HPDE6-E6E7 (cell line): ENCODE data around the gene OLA1.

Source experiments
- DNase-seq: peaks from one replicate; pipeline ENCODE4 v3.0.0; 2011; ENCODE audit warnings: missing footprints; ENCODE audit errors: extremely low spot score

Gene OLA1

DNA sequence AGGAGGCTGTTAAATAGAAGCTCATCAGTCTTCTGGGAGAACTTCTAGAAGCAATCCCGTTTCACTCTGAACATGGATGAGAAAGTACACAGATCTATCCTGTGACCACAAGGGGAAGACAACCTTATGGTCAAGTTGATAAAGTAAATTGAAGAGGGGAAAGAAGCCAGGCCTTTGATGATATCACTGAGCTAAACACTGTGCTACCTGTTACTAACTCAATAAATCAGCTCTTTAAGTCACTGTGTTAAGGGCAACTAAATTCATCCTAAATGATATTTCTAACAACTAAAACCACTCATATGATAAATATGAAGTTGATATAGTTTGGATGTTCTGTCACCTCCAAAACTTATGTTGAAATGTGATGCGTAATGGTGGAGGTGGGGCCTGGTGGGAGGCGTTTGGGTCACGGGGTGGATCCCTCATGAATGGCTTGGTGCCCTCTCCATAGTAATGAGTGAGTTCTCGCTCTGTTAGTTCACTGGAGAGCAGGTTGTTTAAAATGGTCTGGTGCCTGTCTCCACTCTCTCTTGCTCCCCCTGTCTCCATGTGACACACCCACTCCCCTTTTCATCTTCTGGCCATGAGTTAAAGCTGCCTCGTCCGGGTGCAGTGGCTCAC, 23.6 kb downstream of the OLA1 start:
- no peak for DNase-seq

DNA sequence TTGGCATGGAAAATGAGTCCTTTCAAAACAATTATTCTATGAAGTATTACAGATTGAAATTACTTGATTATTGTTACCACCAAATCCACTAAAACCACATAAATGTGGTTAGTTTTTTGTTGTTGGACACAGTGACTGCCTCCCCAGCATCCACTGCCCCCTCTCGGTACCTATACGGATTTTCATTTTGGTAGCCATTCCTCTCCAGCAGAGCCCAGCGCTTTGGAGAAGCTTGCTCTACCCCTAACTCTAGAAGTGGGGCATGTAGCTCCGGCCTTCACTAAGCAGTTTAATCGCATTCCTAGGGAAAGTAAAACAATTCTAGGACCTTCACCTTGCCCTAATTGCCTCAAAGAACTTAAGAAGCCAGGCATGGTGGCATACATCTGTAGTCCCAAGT, 24.2 kb downstream of the OLA1 start:
- DNase-seq: no peak

DNA sequence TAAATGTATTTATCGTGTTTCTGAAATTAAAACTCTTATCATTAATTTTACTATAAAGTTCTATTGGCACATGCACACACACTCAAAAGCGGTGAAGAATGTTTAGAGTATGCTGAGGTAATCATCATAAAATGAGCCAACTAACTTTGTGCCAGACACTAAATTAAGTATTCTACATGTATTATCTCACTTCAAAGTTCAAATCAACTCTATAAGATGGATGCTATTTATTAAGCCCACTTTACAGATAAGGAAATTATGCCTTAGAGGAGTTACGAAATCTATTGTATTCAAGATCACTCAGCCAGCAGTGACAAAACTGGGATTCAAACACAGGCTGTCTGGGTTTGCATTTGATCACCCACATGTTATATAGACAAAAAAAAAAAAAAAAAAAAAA, 24.9 kb downstream of the OLA1 start:
- no peak for DNase-seq

DNA sequence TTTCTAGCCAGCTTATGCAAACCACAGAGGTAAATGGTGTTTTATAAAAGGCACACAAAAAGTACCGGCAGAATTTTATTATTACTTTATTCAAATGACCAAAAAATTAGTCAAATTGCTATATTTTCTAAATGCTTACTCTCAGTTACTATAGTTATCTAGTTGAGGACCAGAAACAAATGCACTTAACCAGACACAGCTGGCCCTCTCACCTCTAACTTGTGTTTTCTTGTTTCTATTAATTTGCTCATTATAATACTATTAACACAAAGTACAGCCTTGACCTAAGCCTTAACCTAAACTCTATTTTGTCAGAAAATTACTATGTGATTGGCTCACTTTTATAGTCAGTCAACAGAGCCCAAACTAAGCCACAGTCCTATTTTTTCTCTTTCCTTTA, 26.2 kb downstream of the OLA1 start:
- DNase-seq: no peak

DNA sequence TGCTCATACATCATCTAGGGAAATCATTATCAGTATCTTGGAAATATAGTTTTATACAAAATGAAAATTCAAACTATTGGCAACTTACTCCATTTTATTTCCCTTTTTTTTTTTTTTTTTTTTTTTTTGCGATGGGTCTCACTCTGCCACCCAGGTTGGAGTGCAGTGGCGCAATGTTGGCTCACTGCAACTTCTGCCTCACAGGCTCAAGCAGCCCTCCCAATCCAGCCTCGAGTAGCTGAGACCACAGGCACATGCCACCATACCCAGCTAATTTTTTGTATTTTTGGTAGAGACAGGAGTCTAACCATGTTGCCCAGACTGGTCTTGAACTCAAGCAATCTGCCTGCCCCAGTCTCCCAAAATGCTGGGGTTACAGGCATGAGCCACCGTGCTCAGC, 29.0 kb downstream of the OLA1 start:
- no peak for DNase-seq

DNA sequence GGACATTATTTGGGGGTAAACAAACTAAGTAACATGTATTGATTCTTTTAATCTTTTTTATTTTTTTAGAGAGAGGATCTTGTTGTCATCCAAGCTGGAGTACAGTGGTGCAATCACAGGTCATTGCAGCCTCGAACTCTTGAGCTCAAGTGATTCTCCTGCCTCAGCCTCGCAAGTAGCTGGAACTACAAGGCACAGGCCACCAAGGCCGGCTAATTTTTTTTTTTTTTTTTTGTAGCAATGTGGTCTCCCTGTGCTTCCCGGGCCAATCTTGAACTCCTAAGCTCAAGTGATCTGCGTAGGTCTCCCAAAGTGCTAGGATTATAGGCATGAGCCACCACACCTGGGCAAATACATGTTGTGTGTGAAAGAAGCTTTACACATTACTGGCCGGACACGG, 29.6 kb downstream of the OLA1 start:
- DNase-seq: no peak

DNA sequence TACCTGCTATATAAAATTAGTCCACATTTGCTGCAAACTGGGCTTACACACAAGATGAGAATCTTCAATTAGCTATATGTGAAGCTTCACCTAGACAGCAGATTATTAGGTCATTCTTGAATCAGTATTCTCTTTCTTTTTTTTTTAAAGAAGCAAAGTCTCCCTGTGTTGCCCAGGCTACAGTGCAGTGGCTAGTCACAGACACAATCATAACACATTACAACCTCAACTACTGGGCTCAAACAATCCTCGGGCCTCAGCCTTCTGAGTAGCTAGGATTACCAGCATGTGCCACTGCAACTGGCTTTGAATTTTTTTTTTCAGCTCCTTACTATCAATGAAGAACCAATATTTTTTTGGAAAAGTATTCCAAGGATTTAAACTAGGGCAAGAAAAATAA, 30.5 kb downstream of the OLA1 start:
- DNase-seq: no peak

DNA sequence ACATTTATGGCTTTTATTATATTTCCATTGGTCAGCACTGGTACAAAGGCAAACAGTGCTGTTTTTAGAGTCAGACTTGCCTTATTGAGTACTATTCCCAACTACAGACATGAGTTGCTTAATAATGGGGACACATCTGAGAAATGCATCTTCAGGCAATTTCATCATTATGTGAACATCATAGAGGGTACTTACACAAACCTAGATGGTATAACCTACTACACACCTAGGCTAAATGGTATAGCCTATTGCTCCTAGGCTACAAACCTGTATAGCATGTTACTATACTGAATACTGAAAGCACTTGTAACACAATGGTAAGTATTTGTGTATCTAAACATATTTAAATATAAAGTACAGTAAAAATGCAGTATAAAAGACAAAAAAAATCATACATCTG, 36.4 kb downstream of the OLA1 start:
- DNase-seq: no peak

DNA sequence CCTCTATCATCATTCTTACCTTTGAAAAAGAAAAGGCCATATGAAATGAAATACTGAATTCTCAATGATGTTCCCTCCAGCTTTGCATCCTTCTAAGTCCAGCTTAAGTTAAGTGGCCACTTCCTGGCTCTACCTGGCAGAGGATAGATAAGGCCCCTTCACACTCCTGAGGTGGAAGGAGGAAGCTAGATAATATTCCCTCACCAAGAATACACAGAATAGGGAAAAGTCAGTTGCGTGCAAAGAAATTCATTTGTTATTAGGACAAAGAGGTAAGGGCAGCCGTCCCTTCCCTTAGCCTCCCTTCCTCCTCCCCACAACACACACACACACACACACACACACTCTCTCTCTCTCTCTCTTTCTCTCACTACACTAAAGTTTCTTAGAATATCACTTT, 37.5 kb downstream of the OLA1 start:
- DNase-seq: no peak

DNA sequence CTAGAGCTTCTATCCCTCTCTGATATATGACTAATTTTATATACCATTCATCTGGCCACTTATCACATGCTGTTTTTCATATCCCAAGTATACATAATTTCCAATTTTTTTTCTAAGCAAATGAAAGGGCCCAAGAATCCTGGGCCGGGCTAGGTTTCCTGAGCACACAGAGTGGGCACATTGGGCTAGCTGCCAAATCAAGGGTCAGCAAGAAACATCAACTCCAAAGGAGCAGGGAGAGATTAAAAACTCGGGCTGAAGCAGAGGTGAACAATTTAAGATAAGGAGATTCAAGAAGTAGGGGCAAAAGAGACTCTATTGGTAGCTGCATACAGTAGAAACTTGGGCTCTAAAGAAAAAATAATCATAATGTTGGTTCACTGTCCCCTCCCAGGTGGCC, 39.0 kb downstream of the OLA1 start:
- DNase-seq: no peak

DNA sequence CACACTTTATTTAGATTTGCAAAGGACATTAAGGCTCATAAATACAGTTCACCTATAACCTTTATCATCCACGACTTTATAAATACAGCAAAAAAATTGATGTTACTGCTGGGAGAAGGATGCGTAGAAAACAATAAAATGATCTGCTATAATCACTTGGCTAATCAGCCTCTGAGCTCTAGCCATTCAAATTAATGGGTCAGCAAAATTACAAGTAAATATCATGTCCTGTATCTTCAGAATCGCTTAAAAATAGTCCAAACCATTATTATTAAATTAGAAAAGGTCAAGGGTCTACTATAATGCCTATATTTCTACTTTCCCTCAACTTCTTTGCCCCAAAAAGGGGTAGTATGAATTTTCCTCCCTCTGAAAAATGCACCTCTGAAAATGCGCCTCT, 40.3 kb downstream of the OLA1 start:
- DNase-seq: no peak

DNA sequence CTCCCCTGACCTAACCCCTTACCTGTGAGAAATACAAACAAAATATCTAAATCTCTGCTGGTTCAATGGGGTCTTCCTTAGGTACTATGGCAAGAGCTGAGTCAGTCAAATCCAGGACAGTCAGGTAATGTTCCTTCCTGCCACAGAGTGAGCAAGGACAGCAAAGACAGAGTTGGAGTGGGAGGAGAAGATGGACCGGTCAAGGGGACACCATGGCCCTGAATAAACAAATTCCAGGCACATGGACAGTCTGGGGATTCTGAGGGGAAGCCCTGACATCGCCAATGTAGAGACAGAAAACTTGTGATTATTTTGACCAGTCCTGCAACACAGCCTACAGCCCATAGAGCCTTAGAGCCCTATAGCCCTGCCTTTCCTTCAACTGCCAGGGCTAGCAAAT, 42.8 kb downstream of the OLA1 start:
- DNase-seq: no peak

DNA sequence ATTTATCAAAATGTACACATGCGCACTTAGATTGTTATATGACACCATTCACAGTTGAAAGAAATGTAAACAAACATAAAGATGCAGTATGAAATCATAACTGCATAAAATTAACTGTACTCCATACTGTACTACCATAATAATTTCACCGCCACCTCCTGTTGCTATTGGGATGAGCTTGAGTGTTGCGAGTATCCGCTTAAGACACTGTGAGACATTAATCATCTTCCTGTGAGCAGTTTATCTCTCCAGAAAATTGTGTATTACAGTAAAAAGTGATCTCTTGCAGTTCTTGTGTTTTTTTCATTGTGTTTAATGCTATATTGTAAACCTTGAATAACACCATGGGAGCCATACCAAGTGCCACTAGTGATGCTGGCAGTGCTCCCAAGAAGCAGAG, 46.1 kb downstream of the OLA1 start:
- no peak for DNase-seq

DNA sequence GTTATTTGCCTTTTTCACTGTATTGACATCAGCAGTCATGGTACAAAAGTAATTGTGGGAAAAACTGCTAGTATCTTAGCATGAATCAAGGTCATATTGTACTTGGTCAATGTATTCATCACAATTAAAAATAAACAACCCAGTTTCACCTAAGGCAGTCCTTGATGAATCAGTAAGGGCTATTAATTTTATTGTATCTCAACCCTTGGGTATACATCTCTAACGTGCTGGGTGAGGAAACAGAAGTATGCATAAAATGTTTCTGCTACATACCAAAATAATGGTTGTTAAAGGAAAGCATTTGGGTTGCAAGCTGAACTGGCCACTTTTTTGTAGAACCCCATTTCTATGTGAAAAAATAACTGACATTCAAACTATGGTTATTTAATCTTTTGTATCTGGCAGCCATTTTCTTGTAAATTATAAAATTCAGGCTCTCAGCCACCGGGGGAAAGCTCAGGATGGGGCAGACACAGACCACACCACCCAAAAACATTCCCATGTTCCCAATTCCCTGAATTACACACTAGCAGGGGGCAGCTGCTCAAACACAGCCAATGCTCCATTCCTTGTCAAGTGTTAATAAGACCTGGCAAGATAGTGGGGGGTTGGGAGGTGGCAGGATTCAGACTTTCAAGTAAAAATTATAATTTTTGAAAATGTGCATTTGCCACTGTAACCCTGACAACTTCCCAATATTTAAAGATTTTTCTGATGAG, 49.3 kb downstream of the OLA1 start:
- DNase-seq: no peak

DNA sequence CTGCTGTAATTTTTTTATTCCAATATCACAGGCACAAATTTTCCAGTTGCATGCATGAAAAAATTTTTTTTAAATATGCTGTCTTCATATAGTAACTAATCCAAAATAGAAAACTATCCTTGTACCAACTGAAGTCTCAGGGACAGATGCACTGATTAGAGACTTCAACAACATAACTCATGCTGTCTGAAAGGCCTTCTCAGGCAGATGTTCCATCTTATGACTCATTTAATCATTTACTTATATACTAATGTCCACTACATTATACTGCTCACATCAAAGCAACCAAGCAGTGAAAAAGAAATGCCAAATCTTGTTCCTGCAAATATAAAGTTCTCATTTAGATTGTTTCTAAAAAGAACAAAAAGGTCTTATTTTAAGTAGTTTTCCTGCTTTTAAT, 53.1 kb downstream of the OLA1 start:
- DNase-seq: no peak

DNA sequence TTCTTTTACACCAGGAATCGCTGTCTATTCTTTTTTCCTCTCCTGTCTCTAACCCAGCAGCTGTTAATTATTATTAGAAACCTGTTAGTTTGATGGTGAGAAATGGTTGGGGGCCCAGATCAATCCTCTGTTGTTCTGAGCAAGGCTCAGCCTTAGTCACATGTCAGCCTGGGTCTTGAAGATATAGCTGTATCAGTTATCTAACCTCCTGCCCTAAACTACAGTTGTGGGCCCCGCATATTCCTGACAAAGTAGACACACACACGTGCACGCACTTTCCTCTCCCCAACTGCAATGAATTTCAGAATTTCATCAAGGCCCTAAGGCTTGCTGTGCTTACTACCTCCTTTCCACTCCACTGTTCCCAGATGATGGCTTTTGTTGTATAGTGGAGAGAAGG, 54.6 kb downstream of the OLA1 start:
- no peak for DNase-seq

DNA sequence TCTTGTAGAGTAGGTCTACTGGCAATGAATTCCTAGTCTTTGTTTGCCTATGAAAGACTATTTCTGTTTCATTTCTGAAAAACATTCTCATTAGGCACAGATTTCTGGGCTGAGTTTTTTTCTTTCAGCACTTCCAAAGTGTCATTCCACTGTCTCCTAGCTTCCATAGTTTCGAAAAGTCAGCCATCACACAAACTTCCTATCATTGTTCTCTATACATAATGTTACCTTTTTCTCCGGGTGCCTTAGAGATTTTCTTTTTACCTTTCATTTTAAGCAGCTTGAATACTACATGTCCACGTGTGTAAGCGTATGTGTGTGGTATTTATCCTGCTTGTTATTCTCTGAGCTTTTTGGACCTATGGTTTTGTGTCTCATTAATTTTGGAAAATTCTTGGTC, 55.7 kb downstream of the OLA1 start:
- no peak for DNase-seq

DNA sequence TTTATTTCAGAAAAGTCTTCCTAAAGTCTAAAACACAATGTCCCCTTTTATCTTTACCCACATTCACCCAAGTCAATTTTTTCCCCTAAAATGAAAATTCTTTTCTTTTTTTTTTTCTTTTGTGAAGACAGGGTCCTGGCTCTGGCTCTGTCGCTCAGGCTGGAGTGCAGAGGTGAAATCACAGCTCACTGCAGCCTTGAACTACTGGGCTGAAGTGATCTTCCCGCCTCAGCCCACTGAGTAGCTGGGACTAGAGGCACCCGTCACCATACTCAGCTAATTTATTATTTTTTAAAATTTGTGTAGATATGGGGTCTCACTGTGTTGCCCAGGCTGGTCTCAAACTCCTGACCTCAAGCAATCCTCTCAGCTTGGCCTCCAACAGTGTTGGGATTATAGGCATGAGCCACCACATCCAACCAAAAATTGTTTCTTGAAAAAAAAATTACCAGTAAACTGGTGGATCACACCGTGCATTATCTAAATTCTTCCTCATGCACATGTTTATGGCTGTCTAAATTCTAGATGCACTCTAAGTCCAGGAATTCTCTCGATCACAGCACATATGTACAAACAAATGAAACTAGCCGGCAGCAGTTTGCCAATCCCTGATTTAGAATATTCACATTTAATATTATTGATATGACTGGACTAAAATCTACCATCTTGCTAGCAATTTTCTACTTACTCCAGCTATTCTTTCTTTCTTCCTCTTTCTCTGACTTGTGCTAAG, 56.8 kb downstream of the OLA1 start:
- DNase-seq: no peak

DNA sequence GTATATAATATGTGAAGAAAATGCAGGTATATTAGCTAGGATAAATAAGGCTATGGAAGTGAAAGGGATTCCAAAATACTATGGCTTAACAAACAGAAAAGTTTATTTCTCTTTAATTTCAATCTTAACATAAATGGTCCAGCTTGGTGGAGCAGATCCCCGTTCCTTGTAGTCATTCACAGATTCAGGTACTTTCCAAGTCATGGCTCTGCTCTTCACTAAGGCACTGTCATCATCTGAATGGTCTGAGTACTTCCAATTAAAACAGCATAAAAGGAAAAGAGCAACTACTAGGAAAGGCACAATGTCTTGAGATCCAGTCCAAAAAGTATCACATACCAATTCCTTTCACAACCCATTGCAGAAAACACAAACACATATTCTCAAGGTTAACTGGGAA, 63.4 kb downstream of the OLA1 start:
- DNase-seq: no peak

DNA sequence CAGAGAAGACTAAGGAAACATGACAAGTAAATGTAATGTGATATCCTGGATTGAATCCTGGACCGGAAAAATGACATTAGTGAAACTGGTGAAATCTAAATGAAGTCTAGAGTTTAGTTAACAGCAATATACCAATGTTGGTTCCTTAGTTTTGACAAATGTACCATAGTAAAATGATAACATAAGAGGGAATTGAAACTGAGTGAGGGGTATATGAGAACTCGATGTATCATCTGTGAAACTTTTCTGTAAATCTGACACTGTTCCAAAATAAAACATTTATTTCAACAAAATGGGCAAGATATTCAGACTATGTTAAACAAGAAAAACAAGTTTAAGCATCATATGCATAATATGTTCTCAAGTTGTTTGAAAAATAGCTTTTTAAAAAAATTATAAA, 63.8 kb downstream of the OLA1 start:
- no peak for DNase-seq

DNA sequence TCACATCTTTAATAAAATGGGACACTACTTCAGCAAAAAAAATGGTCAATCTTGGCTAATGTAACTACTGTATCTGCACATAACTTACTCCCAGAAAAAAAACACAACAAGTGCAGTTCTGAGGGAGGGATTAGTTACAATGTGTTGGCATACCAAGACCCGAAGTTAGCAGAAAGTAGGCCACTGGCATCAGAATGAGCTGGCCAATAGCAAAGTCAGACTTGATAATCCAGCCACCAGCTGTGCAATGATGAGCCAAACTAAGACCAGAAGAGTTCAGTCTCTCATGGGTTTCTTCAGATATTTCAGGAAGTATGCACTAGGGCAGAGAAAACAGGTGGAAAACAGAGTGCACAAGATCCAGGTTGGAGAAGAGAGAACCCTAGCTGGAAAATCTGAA, 65.3 kb downstream of the OLA1 start:
- no peak for DNase-seq

DNA sequence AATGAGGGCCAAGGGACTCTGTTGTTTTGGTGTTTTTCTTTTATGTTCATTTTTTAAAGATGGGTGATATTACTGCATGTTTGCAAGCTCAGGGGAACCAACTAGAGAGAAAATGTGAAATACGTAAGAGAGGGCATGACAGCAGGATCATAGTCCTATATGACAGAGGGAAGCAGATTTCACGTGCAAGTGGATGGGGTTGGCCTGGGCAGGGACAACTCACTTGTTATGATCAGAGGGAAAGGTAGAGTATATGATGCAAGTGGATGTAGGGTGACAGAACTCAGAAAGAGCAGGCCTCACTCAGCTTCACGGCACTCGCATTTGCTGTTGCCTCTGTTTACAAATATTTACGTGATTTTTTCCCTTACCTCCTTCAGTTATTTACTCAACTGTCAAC, 67.0 kb downstream of the OLA1 start:
- DNase-seq: no peak

DNA sequence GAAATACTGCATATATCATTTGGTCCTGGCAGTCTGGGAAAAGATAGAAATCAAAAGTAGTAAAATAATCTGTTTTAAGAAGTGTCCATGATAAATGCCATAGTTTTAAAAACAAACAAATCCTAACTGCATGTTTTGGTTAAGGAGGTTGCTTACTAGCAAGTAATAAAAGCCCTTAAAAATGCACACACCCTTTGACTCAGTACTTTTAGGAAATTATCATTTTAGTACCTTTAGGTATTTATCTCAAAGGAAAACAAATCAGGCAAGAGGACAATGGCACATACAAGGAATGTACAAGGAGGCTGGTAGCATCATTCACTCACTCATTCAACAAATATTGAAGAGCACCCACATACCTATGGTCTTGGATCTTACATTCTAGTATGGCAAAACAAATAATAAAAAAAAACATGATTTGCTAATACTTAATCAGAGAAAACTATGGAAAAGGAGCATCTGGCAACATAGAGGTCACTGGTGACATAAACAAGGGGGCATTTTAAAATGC, 67.6 kb downstream of the OLA1 start:
- no peak for DNase-seq
